Fibroblast of lung (primary cell): ENCODE measurements around the gene BMERB1.

Experiments
- CTCF ChIP-seq, 2 donors: IDR thresholded peaks in 1 of 2; conservative IDR thresholded peaks in 1 of 2; 1 replicate in 1 of 2; 2 replicates in 1 of 2; pipeline ENCODE4 v1.5.1; 2011 to 2012; ENCODE audit warnings: low read length in 2 of 2, control low read depth in 1 of 2, inconsistent platforms in 1 of 2, low read depth in 1 of 2, mild to moderate bottlenecking in 1 of 2
- EZH2 ChIP-seq: IDR thresholded peaks from 2 replicates; pipeline ENCODE4 v1.5.1; 2012; ENCODE audit warnings: low read length, control low read depth, mild to moderate bottlenecking; ENCODE audit errors: missing control alignments

GRCh38 chr16:15552507-15552906 is 118.1 kb downstream of the BMERB1 start:
- TF ChIP-seq CTCF (conservative IDR thresholded peaks at IDR 0.05 in 1 of 2, IDR thresholded peaks at IDR 0.05 in 1 of 2; ENCODE audit: low read depth in 1 of 2, low read length in 2 of 2) (no peak), EZH2 (no peak)
